Suprapubic skin (tissue), 4 donors: ENCODE data around the gene ADAMTS12. TPM values are rescaled to one million over a fixed set of nuclear protein-coding genes. Genes with fewer than 3 reads are reported as not detected.

ENCODE experiments used
- DNase-seq, 2 donors: peaks; one replicate each; pipeline ENCODE4 v3.0.0-alpha.2; 2019; ENCODE audit warnings: low spot score in 2 of 2
- H3K27ac ChIP-seq: fragments of 200-600 bp; sonication (generic); one replicate; pipeline ENCODE4 v1.5.1; 2019
- H3K27me3 ChIP-seq: fragments of 200-600 bp; sonication (generic); one replicate; pipeline ENCODE4 v1.5.1; 2019
- H3K36me3 ChIP-seq: fragments of 200-600 bp; sonication (generic); one replicate; pipeline ENCODE4 v1.5.1; 2019
- H3K4me1 ChIP-seq: fragments of 200-600 bp; sonication (generic); one replicate; pipeline ENCODE4 v1.5.1; 2019
- H3K4me3 ChIP-seq: fragments of 200-600 bp; sonication (generic); one replicate; pipeline ENCODE4 v1.5.1; 2019; ENCODE audit warnings: mild to moderate bottlenecking
- H3K9me3 ChIP-seq: fragments of 200-600 bp; sonication (generic); one replicate; pipeline ENCODE4 v1.5.1; 2019
- EP300 ChIP-seq: sonication (generic); formaldehyde crosslinking; IDR thresholded peaks from one replicate; pipeline ENCODE4 v1.6.1; 2017; ENCODE audit warnings: antibody characterized with exemption
- POLR2A ChIP-seq, 2 donors: fragments of 450-650 bp; IDR thresholded peaks; one replicate each; pipeline ENCODE4 v1.6.1; 2017; ENCODE audit warnings: antibody characterized with exemption in 2 of 2, mild to moderate bottlenecking in 2 of 2, moderate library complexity in 2 of 2
- POLR2AphosphoS5 ChIP-seq, 3 donors: sonication (generic); formaldehyde crosslinking; IDR thresholded peaks; one replicate each; pipeline ENCODE4 v1.6.1; 2017; ENCODE audit warnings: antibody characterized with exemption in 3 of 3
- WGBS: methylation state at CpG from one replicate; pipeline ENCODE4 v1.1.5; 2018; 5-methylcytosine and 5-hydroxymethylcytosine counted together
- total RNA-seq, 4 donors: library from RNA; depleted of rRNA; stranded (reverse); fragments of >200 nt; gene quantifications; one replicate each; pipeline ENCODE4 v1.1.0, GENCODE V29; 2016
- TF ChIP-seq, protein P1 (sequence below), 2 donors: fragments of 200-600 bp in 1 of 2; fragments of 450-650 bp in 1 of 2; sonication (generic) in 1 of 2; IDR thresholded peaks; one replicate each; pipeline ENCODE4 v1.5.1; 2016 to 2019; ENCODE audit warnings: antibody characterized with exemption in 2 of 2, mild to moderate bottlenecking in 1 of 2, moderate library complexity in 1 of 2

ADAMTS12 gene
- total RNA-seq, 4 donors from 2014 or later: 0.26 to 1.3 (median 0.57) TPM

DNA sequence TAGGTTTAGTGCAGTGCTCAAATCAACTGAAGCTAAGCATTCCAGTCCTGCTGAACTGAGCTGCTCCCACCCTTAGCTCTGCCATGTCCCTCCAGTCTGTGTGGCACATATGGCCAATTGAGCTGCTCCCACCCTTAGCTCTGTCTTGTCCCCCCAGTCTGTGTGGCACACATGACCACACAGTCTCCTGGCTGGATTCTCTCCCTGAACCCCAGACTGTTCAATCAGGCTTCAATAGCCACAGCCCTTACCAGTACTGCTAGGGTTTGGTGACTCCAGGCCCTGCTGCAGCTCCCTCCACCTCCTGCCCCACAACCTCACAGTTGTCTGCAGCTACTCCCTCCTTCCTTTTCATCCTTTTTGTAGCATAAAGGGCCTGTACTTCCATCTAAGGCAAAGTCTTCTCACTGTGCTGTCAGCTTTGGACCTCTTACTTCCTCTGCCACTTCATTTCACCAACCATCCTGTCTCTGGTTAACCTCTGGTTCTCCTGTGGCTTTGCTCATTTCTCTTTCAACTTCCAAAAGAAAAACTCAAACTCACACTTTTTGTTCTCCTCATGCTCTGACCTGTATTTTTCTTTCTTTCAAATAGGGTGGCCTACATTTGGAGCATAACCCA, 50.8 kb downstream of the ADAMTS12 start:
- H3K27me3 ChIP-seq: no peaks in the 10 kb centered on the region
- H3K36me3 ChIP-seq: no peaks in the 10 kb centered on the region
- no peak overlapping the region for H3K27ac ChIP-seq
- H3K9me3 ChIP-seq: no peaks in the 10 kb centered on the region
- DNase-seq: no peak
- no peaks in the 10 kb centered on the region for H3K4me1 ChIP-seq
- no peak overlapping the region for H3K4me3 ChIP-seq
- TF ChIP-seq POLR2AphosphoS5 (IDR thresholded peaks at IDR 0.05) (no peak), EP300 (no peak), POLR2A (IDR thresholded peaks at IDR 0.05) (no peak)
- TF ChIP-seq, protein P1, sequence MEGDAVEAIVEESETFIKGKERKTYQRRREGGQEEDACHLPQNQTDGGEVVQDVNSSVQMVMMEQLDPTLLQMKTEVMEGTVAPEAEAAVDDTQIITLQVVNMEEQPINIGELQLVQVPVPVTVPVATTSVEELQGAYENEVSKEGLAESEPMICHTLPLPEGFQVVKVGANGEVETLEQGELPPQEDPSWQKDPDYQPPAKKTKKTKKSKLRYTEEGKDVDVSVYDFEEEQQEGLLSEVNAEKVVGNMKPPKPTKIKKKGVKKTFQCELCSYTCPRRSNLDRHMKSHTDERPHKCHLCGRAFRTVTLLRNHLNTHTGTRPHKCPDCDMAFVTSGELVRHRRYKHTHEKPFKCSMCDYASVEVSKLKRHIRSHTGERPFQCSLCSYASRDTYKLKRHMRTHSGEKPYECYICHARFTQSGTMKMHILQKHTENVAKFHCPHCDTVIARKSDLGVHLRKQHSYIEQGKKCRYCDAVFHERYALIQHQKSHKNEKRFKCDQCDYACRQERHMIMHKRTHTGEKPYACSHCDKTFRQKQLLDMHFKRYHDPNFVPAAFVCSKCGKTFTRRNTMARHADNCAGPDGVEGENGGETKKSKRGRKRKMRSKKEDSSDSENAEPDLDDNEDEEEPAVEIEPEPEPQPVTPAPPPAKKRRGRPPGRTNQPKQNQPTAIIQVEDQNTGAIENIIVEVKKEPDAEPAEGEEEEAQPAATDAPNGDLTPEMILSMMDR (IDR thresholded peaks at IDR 0.05): no peak

DNA sequence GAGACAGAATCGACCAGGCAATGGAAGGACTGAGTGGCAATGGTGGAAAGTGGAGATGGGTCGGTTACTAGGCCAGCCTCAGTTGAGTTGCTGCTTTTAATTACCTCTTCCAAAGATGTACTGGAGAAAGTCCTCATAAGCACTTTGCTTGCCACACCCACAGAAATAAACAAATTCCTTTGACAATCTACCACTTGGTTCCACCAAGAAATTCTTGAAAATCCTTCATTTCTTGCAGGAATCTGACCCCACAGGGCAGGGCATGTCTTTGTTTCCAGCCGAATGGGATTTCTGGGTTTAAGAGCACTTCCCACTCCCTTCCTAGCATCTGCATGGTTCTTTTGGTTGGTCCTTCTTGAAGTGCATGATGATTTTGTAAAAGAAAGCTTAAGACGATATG, 54.5 kb downstream of the ADAMTS12 start:
- H3K27me3 ChIP-seq: no peaks in the 10 kb centered on the region
- no peak for DNase-seq
- no peaks in the 10 kb centered on the region for H3K36me3 ChIP-seq
- H3K4me3 ChIP-seq: no peak overlapping the region
- TF ChIP-seq EP300 (no peak), POLR2A (IDR thresholded peaks at IDR 0.05) (no peak), POLR2AphosphoS5 (IDR thresholded peaks at IDR 0.05) (no peak)
- TF ChIP-seq, protein P1 (IDR thresholded peaks at IDR 0.05): no peak
- no peaks in the 10 kb centered on the region for H3K4me1 ChIP-seq
- H3K27ac ChIP-seq: no peak overlapping the region
- 72% methylated on average over 4 of the region's 4 CpGs for WGBS
- H3K9me3 ChIP-seq: no peaks in the 10 kb centered on the region

DNA sequence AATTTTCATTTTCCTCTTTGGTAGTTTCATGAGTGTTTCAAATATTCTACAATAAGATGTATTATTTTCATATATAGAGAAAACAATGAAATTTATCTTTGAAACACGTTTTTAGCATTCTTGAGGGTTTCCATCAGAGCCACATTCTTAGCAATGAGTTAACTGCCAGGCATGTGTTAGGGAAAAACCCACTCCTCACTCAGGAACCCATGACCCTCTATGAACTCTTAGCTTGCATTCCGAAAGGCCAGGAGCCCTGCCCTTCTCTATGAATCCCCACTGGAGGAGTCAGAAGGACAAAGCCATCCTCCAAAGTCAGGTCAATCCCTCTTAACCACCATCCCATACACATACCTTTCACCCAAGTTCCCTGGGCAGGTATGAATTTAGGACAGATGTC, 57.5 kb downstream of the ADAMTS12 start:
- no peak for TF ChIP-seq POLR2AphosphoS5 (IDR thresholded peaks at IDR 0.05)
- TF ChIP-seq, protein P1 (IDR thresholded peaks at IDR 0.05): no peak
- no peak for TF ChIP-seq EP300
- no peak for TF ChIP-seq POLR2A (IDR thresholded peaks at IDR 0.05)
- 62% methylated on average over 2 of the region's 2 CpGs for WGBS
- no peaks in the 10 kb centered on the region for H3K36me3 ChIP-seq
- no peaks in the 10 kb centered on the region for H3K4me1 ChIP-seq
- no peaks in the 10 kb centered on the region for H3K9me3 ChIP-seq
- no peak overlapping the region for H3K27ac ChIP-seq
- DNase-seq: no peak
- H3K4me3 ChIP-seq: no peak overlapping the region
- no peaks in the 10 kb centered on the region for H3K27me3 ChIP-seq

DNA sequence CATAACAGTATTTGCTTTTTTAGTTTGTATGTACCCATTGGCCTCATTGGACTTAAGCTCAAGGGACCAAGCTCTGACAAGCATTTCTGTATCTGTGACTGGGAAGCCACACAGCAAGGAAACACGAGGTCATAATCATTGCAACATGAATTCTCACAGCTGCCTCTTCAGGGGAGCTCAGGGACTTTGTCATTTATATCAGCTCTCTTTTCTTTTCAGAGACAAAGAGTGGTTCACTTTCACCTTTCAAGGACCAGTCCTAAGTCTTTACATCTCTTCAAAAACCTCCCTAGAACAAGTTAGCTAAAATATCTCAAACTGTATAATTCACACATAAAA, 58.6 kb downstream of the ADAMTS12 start:
- Histone ChIP-seq H3K27me3 (no peaks in the 10 kb centered on the region), H3K4me1 (no peaks in the 10 kb centered on the region), H3K27ac (no peak overlapping the region), H3K9me3 (no peaks in the 10 kb centered on the region), H3K4me3 (no peak overlapping the region), H3K36me3 (no peaks in the 10 kb centered on the region)
- no peak for DNase-seq
- TF ChIP-seq, protein P1 (IDR thresholded peaks at IDR 0.05): no peak
- TF ChIP-seq POLR2A (IDR thresholded peaks at IDR 0.05) (no peak), POLR2AphosphoS5 (IDR thresholded peaks at IDR 0.05) (no peak), EP300 (no peak)
- 56% methylated on average over 1 of the region's 1 CpG for WGBS

DNA sequence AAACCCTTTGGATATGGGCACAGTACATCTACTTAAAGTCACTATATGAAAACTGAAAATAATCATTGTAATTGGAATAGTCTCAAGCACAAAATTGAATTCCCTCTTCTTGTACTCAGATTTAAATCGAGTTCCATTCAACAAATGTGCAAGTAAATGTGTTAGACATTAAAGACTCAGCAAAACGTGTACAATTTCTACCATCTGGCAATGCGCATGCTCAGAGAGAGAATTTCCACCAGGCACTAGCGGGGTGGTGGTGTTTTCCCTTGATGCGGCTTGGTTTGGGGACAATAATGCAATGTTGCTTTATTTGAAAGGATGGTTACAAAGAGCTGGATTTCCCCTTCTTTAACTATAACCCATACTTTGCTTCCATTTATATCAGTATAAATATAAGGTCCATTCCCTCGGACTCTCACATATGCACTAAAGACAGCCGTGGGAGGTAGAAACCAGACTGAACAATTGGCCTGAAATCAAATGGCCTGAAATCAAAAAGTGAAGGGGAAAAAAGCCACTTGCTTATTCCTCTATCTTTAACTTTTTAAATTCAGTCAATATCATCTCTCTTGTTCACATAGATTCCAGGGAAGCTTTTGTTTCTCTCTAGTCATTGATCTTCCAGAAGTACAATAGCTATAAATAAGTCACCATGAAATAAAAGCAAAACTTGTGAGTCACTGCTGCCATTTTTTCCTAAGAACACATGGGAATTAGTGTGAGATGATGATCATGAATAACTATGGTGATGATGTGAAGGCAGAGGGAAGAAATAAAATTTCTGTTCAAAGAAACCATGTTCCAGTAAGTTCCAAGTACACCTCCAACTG, 59.2 kb downstream of the ADAMTS12 start:
- WGBS: 69% methylated on average over 7 of the region's 7 CpGs
- DNase-seq: no peak
- no peak overlapping the region for H3K27ac ChIP-seq

More for the DNA sequence above, 59.2 kb downstream of the ADAMTS12 start:
- Histone ChIP-seq H3K4me3 (no peak overlapping the region), H3K4me1 (no peaks in the 10 kb centered on the region), H3K27me3 (no peaks in the 10 kb centered on the region), H3K9me3 (no peaks in the 10 kb centered on the region), H3K36me3 (no peaks in the 10 kb centered on the region)
- no peak for TF ChIP-seq POLR2A (IDR thresholded peaks at IDR 0.05)
- no peak for TF ChIP-seq POLR2AphosphoS5 (IDR thresholded peaks at IDR 0.05)
